GM19452 (cell line): ENCODE results near the gene IFT22.
"Not testable (repeated sequence)": the region's sequence is repeated elsewhere in the genome, so short reads cannot be mapped to it uniquely, and the experiment has no call there.

Source experiments
- ATAC-seq: cut with Tn5 transposase; IDR thresholded peaks from one replicate; pipeline ENCODE4 v1.9.1; 2021; ENCODE audit not compliant: unreplicated experiment

The IFT22 gene

DNA sequence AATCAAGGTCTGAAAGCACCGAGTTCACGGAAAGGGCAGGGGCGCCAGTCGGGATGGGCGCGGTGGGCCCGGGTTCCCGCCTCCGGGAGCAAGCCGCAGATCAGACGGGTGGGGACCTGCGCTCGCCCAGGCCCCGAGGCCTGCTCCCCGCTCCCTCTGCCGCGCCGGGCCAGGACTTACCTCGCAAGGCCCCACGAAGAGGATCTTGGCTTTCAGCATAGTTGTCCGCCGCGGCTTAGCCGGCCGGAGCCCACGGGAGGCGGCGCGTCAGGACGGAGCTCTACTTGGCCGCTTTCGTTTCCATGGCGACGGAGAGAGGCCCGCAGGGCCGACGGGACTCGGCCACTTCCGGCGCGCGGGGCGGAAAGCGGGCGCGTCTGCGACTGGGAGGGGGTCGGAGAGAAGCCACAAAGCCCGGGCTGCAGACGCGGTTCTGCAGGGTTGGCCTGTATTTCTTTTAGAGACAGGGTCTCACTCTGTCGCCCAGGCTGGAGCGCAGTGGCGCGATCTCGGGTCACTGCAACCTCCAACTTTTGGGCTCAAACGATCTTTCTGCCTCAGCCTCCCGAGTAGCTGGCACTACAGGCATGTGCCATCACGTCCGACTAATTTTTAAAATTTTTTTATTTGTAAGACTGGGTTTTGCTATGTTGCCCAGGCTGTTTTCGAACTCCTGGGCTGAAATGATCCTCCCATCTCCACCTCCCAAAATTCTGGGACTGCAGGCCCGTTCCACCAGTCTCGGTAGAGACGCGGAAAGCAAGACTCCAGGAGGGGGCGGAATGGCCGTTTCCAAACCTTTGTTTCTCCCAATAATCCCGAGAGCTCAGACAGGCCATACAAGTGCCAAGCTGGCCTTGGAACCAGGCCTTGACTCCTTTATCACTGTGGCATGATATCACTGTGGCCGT lies at the start of gene IFT22:
TSS of gene IFT22 (minus strand) at position 322 of the 911 bp plus-strand sequence. CDS start at position 219, 103 bp downstream.
- peak; percentile 95 for ATAC-seq

DNA sequence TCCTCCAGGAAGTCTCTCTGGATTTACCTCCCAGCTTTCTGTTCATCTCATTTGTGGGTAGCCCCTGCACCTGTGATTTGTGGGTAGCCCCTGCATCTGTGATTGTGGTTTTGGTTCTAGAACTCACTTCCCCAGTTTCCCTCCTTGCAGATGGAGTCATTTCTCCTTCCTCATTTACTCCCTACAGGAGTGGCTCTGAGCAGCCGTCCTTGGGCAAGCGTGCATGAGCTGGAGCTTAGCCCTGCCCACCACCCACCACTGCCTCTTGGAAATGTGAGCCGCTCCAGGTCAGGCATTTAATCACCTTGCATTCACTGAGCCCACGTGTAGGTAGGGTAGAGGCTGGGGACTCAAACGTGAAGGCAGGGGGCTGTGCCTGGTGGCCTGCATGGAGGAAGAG lies 49.2 kb upstream of the IFT22 start:
- ATAC-seq: no peak

DNA sequence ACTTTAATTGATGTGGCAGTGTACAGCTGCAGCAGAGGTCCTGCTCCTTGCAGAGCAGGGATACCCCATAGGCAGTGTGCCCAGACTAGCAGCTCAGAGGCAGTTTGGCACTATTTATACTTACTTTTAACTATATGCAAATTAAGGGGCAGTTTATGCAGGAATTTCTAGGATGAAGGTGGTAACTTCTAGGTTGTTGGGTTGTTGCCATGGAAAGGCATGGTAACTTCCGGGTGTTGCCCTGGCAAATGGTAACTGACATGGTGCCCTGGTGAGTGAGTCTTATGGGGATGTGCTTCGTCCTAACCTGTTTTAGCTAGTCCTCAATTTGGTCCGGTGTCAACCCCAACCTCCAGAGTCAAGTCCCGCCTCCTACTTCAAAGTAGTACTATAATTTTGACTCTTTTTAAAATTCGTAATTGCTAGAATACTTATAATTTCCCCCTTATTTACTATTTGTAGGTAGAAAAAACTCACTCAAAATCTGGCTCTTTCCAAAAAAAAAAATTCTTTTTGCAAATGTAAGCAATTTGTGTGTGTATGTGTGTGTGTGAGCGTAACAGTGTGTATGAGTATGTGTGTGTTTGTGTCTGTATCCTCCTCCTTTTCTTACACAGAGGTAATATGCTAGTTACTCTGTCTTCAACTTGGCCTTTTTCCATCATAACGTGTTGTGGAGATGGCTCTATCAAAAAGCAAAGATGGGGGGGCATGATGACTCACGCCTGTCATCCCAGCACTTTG lies 47.0 kb upstream of the IFT22 start:
- no peak for ATAC-seq

DNA sequence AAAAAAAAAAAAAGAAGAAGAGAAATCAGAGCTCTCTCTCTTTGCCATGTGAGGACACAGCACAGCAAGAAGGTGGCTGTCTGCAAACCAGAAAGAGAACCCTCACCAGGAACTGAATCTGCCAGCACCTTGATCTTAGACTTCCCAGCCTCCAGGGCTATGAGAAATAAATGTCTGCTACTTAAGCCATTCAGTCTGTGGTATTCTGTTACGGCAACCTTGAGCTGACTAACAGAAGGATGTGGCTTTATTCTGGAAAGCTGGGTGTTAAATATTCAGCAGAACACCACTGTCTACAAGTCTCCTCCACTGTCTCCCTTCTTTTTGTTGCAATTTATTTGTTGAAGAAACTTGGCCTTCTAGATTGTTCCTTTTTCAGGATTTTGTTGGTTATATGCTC lies 46.1 kb upstream of the IFT22 start:
- ATAC-seq: no peak

DNA sequence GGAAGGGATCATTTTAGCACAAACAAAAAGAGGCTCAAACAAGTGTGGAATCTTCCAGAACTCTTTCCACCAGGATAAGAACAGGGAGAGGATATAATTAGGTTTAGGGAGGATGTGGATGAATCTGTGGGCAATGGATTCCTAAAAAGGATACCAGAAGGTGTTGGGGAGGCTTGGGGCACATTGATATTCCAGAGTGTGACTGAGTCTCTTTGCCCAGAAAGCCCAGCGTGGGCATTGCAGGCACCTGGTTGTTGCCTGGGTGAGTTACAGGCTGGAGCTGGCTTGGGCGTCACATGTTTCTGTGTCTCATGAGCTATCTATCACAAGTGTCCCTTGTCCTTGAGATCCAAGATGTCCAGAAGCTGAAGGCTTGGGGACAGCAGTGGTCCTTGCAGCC lies 44.3 kb upstream of the IFT22 start:
- ATAC-seq: no peak

DNA sequence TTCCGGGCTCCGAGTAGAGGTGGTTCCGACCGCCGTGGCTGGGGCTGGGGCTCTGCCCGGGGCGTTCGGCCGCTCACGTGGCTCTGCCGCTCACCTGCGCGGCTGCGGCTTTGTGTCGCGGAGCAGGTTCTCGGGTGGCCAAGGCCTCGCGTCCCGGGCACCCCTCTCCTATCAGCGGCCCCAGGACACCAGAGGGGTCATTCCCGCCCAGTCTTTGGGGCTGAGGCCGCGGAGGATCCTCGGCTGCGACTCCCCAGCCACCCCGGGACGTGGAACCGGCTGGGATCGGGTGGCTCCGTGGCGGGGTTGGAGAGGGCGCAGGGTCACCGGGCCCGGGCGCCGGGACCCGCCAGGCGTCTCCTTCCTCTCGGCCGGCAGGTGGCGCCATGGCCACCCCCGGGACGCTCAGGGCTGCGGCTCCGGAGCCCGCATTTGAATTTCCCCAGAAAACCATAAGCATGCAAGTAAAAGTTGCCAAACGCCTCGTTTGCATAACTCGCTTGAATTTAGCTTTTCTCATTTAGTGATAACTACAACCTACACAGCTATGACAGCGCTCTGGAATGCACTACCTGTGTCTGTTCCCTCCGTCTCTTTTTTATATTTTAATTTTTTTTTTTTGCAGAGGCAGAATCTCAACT lies 42.2 kb upstream of the IFT22 start:
- ATAC-seq: no peak

DNA sequence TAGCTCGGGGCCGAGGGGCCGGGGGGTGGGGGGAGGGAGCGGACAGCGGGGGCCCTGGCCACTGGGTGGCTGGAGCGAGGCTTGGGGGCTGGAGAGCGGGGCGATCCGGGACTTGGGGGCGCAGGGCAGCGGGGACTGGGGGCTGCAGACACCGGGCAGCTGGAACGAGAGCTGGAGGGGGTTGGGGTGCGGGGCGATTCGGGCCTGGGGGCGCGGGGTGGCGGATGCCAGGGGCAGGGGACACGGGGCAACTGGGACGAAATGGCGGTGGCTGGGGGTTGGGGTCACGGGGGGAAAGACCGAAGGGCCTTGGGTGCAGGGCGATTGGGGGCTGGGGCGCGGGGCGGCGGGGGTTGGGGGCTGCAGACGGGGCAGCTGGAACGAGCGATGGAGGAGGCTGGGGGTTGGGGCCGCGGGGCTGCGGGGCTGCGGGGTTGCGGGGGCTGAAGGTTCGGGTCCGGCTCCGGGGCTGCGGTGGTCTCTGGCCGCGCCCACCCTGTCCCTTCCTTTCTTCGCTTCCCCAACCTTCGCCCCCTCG lies 41.7 kb upstream of the IFT22 start:
- no peak for ATAC-seq

DNA sequence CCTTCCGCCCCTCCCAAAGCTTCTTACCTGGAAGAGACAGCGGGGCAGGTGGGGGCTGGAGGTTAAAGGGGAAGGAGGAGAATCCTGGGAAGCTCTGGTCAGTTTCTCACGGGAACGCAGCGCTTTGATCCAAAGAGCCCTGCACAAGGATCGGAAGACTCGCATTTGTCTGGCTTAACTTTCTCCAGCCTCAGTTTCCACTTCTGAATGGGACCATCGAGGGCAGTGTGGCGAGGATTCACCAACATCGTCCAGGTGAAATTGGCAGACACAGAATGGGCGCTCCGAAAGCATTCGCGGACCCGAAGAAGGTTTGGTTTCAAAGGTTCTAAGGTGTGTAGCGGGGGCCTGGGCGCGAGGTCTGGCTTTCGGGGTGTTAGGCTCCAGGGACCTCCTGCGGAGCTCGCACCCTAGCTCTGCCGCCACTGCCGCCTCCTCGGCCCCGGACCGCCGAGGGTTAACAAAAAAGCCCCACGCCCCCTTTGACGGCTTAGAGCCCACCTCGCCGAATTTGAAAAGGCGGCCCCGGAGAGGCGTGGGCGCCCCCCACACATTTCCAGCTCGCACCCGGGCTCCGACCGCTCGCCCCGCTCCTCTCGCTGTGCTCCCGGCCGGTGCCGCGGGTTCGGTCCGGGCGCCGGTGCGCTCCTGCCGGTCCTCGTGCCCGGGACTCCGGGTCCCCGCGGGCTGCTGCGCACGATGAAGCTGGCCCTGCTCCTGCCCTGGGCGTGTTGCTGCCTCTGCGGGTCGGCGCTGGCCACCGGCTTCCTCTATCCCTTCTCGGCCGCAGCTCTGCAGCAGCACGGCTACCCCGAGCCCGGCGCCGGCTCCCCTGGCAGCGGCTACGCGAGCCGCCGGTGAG lies 41.0 kb upstream of the IFT22 start, which contains the start of gene COL26A1:
TSS of gene COL26A1 (plus strand) at position 542 of the 862 bp plus-strand sequence. CDS start at position 700, 158 bp downstream.
- ATAC-seq: no peak

DNA sequence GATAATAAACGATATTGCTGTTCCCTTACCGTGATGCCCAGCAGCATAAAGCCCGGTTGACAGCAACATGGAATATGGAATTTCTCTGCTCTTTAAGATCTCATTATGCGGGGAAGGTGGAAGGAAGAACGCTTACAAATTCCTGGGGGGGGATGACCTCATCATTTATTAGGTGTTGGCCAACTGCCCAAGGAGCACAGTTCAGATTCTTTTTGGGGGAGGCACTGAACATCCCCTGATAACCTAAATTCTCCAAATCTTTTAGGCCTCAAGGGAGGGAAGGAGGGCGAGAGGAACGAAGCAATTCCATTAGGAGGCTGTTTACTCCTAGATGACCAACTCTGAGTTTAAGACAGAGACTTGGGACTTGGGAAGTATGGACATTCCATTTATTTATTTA lies 35.8 kb upstream of the IFT22 start:
- no peak for ATAC-seq

DNA sequence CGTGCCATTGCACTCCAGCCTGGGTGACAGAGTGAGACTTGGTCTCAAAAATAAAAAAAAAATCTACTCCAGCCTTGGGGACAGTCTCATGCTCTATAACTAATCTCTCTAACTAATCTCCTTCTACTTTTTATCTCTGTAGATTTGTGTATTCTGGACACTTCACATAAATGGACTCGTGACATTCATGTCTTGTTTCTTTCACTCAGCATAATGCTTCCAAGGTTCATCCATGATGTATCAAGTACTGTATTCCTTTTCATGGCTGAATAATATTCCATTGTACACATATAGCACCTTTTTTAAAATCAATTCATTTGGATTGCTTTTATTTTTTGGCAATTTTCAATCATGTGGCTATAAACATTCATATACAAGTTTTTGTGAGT lies 31.3 kb upstream of the IFT22 start:
- ATAC-seq: no peak

DNA sequence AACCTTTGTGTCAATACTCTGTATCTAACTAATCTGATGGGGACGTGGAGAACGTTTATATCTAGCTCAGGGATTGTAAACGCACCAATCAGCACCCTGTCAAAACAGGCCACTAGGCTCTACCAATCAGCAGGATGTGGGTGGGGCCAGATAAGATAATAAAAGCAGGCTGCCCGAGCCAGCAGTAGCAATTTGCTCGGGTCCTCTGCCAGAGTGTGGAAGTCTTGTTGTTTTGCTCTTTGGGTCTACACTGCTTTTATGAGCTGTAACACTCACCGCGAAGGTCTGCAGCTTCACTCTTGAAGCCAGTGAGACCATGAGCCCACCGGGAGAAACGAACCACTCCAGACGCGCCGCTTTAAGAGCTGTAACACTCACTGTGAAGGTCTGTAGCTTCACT lies 27.7 kb upstream of the IFT22 start:
- not testable (repeated sequence) for ATAC-seq

DNA sequence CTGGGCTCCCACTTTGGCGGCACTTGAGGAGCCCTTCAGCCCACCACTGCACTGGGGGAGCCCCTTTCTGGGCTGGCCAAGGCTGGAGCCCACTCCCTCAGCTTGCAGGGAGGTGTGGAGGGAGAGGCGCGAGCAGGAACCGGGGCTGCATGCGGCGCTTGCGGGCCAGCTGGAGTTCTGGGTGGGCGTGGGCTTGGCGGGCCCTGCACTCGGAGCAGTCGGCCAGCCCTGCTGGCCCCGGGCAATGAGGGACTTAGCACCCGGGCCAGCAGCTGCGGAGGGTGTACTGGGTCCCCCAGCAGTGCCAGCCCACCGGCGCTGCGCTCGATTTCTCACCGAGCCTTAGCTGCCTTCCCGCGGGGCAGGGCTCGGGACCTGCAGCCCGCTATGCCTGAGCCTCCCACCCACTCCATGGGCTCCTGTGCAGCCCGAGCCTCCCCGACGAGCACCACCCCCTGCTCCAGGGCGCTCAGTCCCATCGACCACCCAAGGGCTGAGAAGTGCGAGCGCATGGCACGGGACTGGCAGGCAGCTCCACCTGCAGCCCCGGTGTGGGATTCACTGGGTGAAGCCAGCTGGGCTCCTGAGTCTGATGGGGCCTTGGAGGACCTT lies 26.9 kb upstream of the IFT22 start:
- not testable (repeated sequence) for ATAC-seq

DNA sequence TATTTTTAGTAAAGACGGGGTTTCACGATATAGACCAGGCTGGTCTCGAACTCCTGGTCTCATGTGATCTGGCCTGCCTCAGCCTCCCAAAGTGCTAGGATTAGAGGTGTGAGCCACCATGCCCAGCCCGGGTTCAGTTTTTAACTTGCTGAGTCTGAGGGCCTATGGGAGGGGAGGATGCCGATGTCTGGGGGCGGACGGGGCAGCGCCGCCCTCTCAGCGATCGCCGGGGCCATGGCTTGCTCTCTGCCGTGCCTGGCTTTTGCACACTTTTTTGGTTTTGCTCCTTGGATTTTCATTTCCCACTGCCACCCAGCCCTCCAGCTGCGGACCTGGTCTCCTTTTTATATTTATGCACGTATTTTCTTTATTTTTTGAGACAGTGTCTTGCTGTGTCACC lies 25.9 kb upstream of the IFT22 start:
- ATAC-seq: no peak

DNA sequence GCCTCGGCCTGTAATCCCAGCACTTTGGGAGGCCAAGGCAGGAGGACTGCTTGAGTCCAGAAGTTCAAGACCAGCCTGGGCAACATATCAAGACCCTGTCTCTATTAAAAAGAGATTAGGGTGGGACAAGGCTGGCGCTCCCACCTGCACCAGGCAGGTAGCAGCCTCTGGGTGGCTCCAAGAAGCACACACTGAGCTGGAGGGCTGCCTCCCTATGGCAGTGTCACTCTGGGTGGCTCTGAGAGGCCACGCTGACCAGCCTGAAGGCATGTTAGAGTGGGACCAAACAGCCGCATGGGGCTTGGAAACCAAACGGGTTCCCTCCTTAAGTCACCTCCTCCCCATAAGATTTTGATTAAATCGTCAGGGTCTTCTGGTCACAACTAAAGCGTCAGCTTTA lies 21.3 kb upstream of the IFT22 start:
- no peak for ATAC-seq

DNA sequence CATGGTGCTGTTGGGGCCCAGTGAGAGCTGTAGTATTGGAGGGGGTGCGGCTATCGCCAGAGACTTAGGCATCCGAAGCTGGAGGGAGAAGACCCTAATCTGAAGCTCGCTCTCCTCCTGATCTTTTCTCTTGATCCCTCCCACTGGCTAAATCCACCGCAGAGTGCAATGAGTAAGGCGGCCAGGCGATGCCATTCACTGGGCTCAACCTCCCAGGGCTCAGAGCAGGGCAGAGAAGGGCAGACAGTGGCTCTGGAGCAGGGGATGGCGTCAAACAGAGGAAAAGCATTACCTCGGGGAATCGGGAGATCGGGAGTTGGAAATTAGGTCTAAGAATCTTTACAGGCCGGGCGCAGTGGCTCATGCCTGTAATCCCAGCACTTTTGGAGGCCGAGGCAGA lies 18.8 kb upstream of the IFT22 start:
- ATAC-seq: no peak

DNA sequence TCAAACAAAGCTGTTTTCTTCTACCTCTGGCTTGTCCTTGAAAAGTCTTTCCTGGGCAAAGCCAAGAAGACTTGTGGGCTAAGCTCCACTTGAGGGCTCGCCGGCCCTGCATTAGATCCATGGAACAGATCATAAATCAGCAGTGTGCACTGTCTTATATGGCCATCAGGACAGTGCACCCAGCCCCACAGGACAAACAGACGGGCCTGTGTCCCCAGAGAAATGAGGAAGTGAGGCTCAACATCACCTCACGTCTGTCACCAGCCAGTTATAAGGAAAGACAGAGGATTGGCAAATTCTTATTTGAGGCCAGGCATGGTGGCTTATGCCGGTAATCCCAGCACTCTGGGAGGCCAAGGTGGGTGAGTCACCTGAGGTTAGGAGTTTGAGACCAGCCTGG lies 12.3 kb upstream of the IFT22 start:
- ATAC-seq: no peak

DNA sequence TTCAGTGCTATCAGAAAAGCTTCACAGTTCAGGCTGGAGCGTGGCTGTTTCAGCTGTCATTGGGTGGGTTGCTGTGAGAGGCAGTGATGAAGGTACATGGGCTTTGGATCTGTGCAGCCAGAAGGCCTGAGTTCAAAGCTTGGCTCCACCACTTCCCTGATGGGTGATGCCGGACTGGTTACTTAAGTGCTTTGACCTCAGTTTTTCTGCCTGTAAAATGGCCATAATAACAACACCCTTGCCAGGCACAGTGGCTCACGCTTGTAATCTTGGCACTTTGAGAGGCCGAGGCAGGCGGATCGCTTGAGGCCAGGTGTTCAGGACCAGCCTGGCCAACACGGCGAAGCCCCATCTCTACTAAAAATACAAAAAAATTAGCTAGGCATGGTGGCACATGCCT lies 10.4 kb upstream of the IFT22 start:
- ATAC-seq: no peak

DNA sequence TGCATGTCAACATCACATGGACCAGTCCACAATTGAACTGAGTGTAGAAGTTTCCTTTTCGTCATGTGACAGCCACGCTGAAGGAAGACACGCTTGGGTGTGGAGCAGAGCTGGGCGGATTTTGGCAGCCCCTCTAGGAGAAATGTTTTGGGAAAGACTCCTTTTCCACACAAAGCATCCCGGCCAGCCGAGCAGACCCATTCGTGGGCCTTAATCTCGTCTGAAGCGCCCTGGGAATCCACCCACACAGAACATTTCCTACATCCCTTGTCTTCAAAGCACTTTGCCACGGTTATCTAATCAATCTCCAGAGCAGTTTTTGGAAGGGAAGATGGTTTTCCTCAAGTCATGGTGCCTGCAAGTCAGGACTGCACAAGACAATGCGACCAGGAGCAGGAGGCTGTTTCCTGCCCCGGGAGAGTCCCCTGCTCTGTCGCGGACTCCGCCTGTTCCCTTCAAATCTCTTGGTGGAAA lies 8.4 kb upstream of the IFT22 start:
- ATAC-seq: no peak

DNA sequence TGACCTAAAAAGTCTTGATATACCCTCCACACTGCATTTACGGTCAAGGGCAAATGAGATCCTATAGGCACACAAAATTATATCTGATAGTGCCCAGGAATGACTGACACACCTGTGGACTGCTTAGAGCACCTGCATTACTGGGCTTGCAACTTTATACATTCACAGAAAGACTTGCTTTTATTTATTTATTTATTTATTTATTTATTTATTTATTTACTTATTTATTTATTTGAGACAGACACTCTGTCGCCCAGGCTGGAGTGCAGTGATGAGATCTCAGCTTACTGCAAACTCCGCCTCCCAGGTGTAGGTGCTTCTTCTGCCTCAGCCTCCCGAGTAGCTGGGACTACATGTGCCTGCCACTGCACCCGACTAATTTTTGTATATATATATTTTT lies 6.5 kb upstream of the IFT22 start:
- ATAC-seq: no peak

DNA sequence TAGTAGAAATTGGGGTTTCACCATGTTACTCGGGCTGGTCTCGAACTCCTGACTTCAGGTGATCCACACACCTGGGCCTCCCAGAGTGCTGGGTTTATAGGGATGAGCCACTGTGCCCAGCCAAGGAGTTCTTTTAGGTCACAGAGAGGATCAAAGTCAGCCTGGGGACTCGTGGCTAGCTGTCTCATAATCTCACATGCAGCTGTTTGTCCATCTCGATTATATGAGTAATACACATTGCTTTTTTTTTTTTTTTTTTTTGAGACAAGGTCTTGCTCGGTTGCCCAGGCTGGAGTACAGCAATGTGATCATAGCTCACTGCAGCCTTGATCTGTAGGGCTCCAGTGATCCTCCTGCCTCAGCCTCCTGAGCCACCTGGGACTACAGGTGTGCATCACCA lies 2.2 kb downstream of the IFT22 start:
- ATAC-seq: no peak
